ENCODE measurements around the gene CYB5RL. TPM values are rescaled to one million over a fixed set of nuclear protein-coding genes. Genes with fewer than 3 reads are reported as not detected.

CYB5RL gene
- total RNA-seq, 2 donors from 2014 or later = 3.6 to 12.1 TPM

DNA sequence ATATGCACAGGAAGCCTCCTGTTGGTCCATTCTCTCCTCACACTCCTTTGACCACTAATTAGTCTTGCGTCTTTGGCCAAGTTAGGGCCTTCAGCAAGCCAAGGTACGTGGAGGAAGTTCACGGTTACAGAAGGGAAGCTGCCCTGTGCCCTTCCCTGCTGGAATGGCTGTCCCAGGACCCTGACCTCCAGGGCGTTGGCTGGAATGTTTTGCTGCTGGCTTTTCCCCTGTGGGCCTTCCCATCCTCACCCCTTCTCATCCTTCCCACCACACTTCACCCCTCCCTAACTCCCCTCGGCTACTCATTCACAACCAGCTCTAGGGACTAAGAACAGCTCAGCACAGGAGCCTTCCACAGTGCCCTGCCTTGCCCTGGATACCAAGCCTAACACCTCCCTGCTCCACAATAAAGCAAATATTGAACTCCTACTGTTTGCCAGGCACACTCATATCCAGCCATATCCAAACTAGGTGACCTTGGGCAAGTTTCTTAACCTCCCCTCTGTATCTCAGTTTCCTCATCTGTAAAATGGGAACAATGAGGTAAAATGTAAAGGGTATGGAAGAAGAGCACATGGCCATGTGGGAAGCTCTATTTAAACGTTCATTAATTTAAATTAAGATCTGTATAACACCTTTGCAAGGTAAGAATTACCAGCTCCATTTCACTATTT is 38.2 kb downstream of the CYB5RL start:
- intact Hi-C loops (cut with DNase I) = no loop called here
- Histone ChIP-seq H3K9me3 (no peaks in the 10 kb centered on the region), H3K9ac (ENCODE audit: low read depth in 2 of 2, low read length in 2 of 2) (peak overlapping the region in 1 of 2 donors; percentile 2), H3K36me3 (no peaks in the 10 kb centered on the region), H3K27me3 (no peaks in the 10 kb centered on the region), H3K4me1 (peaks cover 9% of the 10 kb centered on the region), H3K27ac (no peak overlapping the region), H3K4me3 (no peak overlapping the region)
- peak; percentile 47 for DNase-seq
- TF ChIP-seq, protein P1, sequence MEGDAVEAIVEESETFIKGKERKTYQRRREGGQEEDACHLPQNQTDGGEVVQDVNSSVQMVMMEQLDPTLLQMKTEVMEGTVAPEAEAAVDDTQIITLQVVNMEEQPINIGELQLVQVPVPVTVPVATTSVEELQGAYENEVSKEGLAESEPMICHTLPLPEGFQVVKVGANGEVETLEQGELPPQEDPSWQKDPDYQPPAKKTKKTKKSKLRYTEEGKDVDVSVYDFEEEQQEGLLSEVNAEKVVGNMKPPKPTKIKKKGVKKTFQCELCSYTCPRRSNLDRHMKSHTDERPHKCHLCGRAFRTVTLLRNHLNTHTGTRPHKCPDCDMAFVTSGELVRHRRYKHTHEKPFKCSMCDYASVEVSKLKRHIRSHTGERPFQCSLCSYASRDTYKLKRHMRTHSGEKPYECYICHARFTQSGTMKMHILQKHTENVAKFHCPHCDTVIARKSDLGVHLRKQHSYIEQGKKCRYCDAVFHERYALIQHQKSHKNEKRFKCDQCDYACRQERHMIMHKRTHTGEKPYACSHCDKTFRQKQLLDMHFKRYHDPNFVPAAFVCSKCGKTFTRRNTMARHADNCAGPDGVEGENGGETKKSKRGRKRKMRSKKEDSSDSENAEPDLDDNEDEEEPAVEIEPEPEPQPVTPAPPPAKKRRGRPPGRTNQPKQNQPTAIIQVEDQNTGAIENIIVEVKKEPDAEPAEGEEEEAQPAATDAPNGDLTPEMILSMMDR (IDR thresholded peaks at IDR 0.05) = no peak

DNA sequence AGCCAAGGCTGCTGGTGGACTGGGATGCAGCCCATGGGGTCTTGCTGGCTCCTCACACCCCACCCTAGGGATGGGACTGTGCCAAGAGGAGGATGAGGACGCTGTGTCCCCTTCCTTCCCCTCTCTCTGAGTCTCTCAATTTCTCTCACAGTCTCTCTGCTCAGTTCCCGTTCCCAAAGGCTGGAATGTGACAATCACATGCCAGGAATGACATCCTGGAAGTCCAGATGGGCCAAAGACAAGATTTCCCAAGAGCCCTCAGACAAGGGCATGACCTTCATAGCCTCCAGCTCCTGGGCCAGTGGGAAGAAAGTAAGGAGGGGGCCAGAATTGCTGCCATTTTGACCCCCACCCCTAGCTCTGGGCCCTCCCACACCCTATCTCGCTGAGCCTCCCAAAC is 39.5 kb downstream of the CYB5RL start:
- TF ChIP-seq, protein P1 (IDR thresholded peaks at IDR 0.05) = no peak
- Histone ChIP-seq H3K4me1 (peaks cover 9% of the 10 kb centered on the region), H3K9me3 (no peaks in the 10 kb centered on the region), H3K36me3 (no peaks in the 10 kb centered on the region), H3K4me3 (no peak overlapping the region), H3K27ac (no peak overlapping the region), H3K27me3 (no peaks in the 10 kb centered on the region), H3K9ac (ENCODE audit: low read depth in 2 of 2, low read length in 2 of 2) (no peak overlapping the region)
- DNase-seq = no peak
- intact Hi-C loops (cut with DNase I) = no loop called here

DNA sequence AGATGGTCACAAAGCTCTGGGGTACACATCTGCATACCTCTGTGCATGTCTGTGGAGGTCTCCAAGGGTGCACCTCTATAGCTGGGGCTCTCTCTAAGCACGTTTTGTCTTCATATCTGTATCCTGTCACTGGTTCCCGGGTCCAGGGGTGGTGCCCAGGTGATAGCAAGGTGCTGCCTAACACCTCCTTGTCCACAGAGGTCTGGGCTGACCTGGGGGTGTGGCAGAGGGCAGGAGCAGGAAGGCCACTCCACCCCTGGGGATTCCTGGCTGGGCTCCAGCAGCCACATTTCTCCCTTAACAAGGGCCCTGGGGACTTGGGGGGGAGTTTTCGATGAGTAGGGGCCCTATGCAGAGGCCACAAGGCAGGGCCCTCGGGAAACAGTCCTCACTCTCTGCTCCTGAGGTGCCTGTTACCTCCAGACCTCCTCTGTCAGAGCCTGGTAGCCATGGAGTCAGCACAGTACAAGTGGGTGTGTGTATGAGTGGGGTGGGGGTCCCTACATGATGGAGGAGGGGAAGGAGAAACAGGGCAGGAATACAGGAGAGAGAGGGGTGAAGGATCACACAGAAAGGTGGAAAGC is 40.0 kb downstream of the CYB5RL start:
- Histone ChIP-seq H3K4me1 (peaks cover 9% of the 10 kb centered on the region), H3K27me3 (no peaks in the 10 kb centered on the region), H3K27ac (no peak overlapping the region), H3K9ac (ENCODE audit: low read depth in 2 of 2, low read length in 2 of 2) (no peak overlapping the region), H3K9me3 (no peaks in the 10 kb centered on the region), H3K4me3 (no peak overlapping the region), H3K36me3 (no peaks in the 10 kb centered on the region)
- TF ChIP-seq, protein P1 (IDR thresholded peaks at IDR 0.05) = no peak
- intact Hi-C loops (cut with DNase I) = no loop called here
- no peak for DNase-seq

DNA sequence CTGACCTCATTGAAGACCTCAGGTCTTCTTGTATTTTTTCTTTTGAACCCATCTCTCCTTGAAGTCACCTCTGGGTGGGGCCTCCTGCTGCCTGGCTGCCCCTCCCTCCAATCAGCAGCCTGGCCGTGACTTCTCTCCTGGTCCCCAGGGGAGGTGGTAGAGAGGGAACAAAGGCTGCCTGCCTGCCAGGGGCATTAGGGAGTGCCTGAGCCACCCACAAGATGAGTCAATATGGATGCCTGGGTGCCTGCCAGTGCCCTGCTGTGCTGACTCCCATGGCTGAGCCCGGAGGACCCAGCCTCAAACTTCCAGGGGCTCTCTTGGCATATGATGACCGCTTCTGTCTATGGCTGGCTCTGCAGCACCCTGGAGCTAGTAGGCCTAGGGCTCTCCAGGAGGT is 41.8 kb downstream of the CYB5RL start:
- H3K27ac ChIP-seq = no peak overlapping the region
- no peaks in the 10 kb centered on the region for H3K9me3 ChIP-seq
- no peaks in the 10 kb centered on the region for H3K36me3 ChIP-seq
- H3K4me1 ChIP-seq = peaks cover 2% of the 10 kb centered on the region
- H3K27me3 ChIP-seq = no peaks in the 10 kb centered on the region
- TF ChIP-seq, protein P1 (IDR thresholded peaks at IDR 0.05) = no peak
- no peak overlapping the region for H3K9ac ChIP-seq (ENCODE audit: low read depth in 2 of 2, low read length in 2 of 2)
- no peak overlapping the region for H3K4me3 ChIP-seq
- peak; percentile 66 for DNase-seq
- intact Hi-C loops (cut with DNase I) = no loop called here

DNA sequence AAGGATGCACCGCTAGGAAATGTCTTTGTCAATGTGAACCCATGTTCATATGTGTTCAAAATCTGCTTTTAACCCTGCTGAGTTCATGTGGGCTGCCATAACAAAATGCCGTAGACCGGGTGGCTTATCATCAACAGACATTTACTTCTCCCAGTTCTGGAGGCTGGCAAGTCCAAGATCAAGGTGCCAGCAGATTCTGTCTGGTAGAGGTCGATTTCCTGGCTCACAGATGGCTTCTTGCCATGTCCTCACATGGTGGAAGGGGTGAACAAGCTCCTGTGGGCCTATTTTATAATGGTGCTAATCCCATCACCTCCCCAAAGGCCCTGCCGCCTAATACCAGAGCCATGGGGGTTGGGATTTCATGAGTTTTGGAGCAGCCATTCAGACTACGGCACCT is 42.4 kb downstream of the CYB5RL start:
- H3K4me3 ChIP-seq = no peak overlapping the region
- no peaks in the 10 kb centered on the region for H3K4me1 ChIP-seq
- intact Hi-C loops (cut with DNase I) = no loop called here
- no peak for DNase-seq
- TF ChIP-seq, protein P1 (IDR thresholded peaks at IDR 0.05) = no peak
- H3K9me3 ChIP-seq = no peaks in the 10 kb centered on the region
- H3K27ac ChIP-seq = no peak overlapping the region
- H3K27me3 ChIP-seq = no peaks in the 10 kb centered on the region
- no peaks in the 10 kb centered on the region for H3K36me3 ChIP-seq
- no peak overlapping the region for H3K9ac ChIP-seq (ENCODE audit: low read depth in 2 of 2, low read length in 2 of 2)

Measured in colonic mucosa (tissue), 4 donors.